ENCODE data around the gene NBAS.
A peak's percentile ranks its signal among the peaks of the same experiment; 100 is the strongest.

The NBAS gene

DNA sequence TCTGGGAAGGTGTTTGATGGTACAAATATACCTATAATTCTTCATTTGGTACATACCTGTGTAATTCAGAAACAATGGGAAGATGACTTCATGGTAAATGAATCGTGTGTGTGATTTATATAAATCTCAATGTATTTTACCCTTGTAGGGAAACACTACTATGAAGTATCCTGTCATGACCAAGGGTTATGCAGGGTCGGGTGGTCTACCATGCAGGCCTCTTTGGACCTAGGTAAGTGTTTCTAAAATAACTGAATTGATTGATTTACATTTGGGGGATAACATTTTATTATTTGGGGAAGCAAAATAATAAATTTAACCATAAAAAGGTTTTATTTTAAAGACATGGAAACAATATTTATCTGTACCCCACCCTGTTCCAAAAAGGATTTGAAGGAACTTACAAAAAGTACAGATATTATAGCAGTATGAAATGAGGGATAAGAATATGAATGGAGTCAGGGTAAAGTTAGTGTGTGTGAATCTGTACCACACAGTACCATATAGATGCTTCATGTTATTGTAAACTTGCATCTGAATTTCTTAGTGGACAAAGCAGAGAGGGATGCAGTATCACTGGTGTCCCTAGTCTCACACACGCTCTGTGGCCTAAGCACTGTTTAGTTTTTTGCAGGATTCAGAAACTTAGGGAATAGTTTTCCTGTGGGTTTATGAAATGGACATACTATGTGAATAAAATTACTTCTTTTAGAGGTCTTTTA is 42.1 kb upstream of the NBAS start:
- Histone ChIP-seq H3K9me3 (no peaks in the 10 kb centered on the region), H3K27ac (no peak overlapping the region), H3K27me3 (no peaks in the 10 kb centered on the region), H3K4me1 (no peaks in the 10 kb centered on the region), H3K9ac (no peak overlapping the region), H3K4me2 (no peak overlapping the region), H4K20me1 (peaks cover 6% of the 10 kb centered on the region; the same call in 1 of the 2 replicates), H3K36me3 (peaks cover 100% of the 10 kb centered on the region), H3K4me3 (no peak overlapping the region)
- no peak for TF ChIP-seq Cebpa-rat (IDR thresholded peaks at IDR 0.05)

DNA sequence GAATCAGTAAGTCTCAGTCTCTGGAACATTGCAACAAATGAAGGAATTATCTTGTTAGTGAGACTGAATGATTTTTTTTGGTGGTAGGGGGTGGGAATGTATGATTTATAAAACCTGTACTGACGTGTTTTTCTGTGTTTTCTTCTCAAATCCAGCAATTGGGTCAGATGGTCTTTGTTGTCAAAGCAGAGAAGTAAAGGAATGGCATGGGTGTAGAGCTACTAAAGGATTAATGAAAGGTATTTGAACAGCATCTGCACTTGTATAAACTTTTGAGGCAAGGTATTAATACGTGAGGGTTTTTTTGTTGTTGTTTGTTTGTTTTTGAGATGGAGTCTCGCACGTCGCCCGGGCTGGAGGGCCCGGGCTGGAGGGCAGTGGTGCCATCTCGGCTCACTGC is 41.3 kb upstream of the NBAS start:
- H3K9me3 ChIP-seq = no peaks in the 10 kb centered on the region

DNA sequence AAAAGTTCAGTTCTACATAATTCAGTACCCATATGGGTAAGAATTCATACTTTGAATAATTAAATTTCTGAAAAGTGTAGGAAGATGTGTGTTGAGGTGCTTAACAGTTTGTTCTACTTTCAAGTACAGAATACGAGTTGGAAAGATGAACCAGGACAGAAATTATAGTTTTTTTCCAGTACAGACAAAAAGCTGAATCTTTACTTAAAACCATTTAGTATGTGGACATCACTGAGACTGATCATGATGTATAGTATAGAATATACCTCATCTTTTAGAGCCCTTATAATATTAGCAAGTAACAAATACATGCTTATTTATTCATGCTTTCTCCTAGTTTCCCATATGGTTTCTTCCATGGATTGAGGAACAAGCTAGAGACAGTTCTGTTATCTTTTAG is 40.5 kb upstream of the NBAS start:
- no peak overlapping the region for H3K4me3 ChIP-seq
- peaks cover 6% of the 10 kb centered on the region; the same call in 1 of the 2 replicates for H4K20me1 ChIP-seq
- no peaks in the 10 kb centered on the region for H3K9me3 ChIP-seq
- no peak overlapping the region for H3K4me2 ChIP-seq
- no peak overlapping the region for H3K27ac ChIP-seq
- TF ChIP-seq Cebpa-rat (IDR thresholded peaks at IDR 0.05) = no peak
- no peak overlapping the region for H3K9ac ChIP-seq
- H3K27me3 ChIP-seq = no peaks in the 10 kb centered on the region
- H3K4me1 ChIP-seq = no peaks in the 10 kb centered on the region
- H3K36me3 ChIP-seq = peaks cover 100% of the 10 kb centered on the region

More for the DNA sequence above, 41.3 kb upstream of the NBAS start:
- Histone ChIP-seq H3K4me1 (no peaks in the 10 kb centered on the region), H3K27me3 (no peaks in the 10 kb centered on the region), H3K4me3 (no peak overlapping the region), H4K20me1 (peaks cover 6% of the 10 kb centered on the region; the same call in 1 of the 2 replicates), H3K4me2 (no peak overlapping the region), H3K36me3 (peaks cover 100% of the 10 kb centered on the region), H3K27ac (no peak overlapping the region), H3K9ac (no peak overlapping the region)
- no peak for TF ChIP-seq Cebpa-rat (IDR thresholded peaks at IDR 0.05)

DNA sequence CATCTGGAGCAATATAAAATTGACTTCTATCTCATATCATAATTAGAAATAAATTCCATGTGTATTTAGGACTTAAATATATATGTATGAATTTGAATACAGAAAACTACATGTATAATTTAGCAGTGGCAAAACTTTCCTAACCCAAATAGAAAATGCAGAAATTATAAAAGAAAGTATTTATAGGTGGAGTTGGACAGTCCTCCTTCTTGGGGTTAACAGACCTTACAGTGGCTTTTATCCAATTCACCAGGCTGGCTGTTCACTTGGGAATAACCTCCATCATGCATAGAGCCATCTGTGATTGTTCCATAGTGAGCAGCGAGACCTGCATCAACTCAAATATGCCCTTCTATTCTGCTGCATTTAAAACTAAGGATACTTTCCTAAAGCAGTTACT is 38.9 kb upstream of the NBAS start:
- Histone ChIP-seq H3K36me3 (peaks cover 99% of the 10 kb centered on the region), H3K9ac (no peak overlapping the region), H3K4me2 (no peak overlapping the region), H3K9me3 (no peaks in the 10 kb centered on the region), H3K4me3 (no peak overlapping the region), H3K27me3 (no peaks in the 10 kb centered on the region), H4K20me1 (peaks cover 19% of the 10 kb centered on the region), H3K4me1 (no peaks in the 10 kb centered on the region), H3K27ac (no peak overlapping the region)
- no peak for TF ChIP-seq Cebpa-rat (IDR thresholded peaks at IDR 0.05)

DNA sequence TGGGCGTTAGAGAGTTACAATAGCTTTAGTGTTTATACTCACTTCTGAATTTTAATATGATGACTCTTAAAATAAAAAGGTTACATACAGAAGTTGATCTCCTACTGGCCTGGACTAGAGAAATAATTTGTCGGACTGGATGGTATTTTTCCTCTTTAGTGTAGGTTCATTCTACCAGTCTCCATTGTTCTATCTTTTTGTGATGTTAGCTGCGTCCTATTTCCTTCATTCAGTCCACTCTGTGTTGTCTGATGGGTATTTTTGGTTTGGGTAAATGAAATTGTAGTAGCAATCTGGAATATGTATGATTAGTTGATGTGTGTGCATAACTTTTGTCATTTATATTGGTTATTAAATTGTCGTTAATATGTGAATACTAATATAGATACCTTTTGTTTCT is 35.8 kb upstream of the NBAS start:
- Histone ChIP-seq H3K4me2 (no peak overlapping the region), H4K20me1 (peaks cover 37% of the 10 kb centered on the region), H3K27me3 (no peaks in the 10 kb centered on the region), H3K36me3 (peaks cover 76% of the 10 kb centered on the region), H3K4me3 (no peak overlapping the region), H3K27ac (no peak overlapping the region), H3K9ac (no peak overlapping the region), H3K4me1 (peaks cover 12% of the 10 kb centered on the region), H3K9me3 (no peaks in the 10 kb centered on the region)
- TF ChIP-seq Cebpa-rat (IDR thresholded peaks at IDR 0.05) = no peak

DNA sequence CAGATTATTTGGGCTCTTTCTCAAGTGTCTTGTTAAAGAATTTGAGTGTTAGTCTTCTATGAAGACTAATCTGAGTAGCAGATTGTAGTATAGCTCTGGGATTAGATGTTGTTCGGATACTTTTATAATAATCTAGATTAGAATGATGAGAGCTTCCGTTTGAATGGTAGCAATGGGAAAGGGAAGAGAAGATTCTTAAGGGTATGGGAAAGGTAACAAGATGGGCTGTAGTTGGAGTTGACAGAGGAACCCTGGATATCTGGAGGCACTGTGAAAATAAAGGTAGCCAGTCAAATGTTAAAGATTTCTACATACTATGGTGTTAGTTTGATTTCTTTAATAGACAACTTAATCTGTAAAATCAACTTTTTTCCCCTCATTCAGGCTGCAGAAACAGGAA is 35.2 kb upstream of the NBAS start:
- Histone ChIP-seq H3K4me2 (no peak overlapping the region), H3K9me3 (no peaks in the 10 kb centered on the region), H3K27me3 (no peaks in the 10 kb centered on the region), H3K4me1 (peaks cover 13% of the 10 kb centered on the region), H4K20me1 (peaks cover 37% of the 10 kb centered on the region), H3K9ac (no peak overlapping the region), H3K4me3 (no peak overlapping the region), H3K36me3 (peaks cover 70% of the 10 kb centered on the region), H3K27ac (no peak overlapping the region)
- no peak for TF ChIP-seq Cebpa-rat (IDR thresholded peaks at IDR 0.05)

DNA sequence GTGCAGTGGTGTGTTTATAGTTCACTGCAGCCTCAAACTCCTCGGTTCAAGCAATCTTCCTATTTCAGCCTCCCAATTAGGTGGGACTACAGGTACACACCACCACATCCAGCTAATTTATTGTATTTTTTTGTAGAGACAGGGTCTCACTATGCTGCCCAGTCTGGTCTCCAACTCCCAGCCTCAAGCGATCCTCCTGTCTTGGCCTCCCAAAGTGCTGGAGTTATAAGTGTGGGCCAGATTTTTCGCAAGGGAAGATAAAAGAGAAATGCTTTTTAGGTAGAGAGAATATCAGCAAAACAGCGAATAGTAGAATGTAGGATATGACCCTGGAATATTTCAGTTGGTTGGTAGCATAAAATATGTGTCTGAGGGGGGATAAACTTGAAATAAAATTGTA is 34.8 kb upstream of the NBAS start:
- peaks cover 66% of the 10 kb centered on the region for H3K36me3 ChIP-seq
- peaks cover 17% of the 10 kb centered on the region for H3K4me1 ChIP-seq

DNA sequence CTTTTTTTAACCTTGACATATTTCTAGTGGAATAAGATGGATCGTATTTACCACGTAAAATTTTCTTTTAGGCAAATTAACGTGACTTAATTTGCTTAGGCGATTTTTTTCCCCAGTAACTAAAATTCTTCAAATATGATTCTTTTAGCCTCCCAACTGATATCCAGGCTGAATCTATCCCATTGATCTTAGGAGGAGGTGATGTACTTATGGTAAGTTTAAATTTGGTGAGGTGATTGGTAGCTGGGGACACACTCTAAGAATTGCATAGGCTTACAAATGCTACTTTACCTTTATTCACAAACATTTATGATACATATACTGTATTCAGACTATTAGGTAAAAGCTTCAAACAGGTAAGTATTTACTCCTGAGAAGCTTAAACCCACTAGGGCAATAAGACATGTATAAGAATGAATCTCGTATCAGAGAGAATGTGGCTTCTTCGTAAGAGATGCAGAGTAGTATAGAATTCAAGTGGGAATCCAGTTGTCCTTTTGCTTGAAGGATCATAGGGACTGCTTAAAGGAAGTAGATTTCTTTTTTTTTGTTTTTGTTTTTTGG is 34.3 kb upstream of the NBAS start:
- H4K20me1 ChIP-seq = peaks cover 37% of the 10 kb centered on the region
- no peak for TF ChIP-seq Cebpa-rat (IDR thresholded peaks at IDR 0.05)
- peaks cover 20% of the 10 kb centered on the region for H3K4me1 ChIP-seq
- no peak overlapping the region for H3K27ac ChIP-seq
- no peak overlapping the region for H3K9ac ChIP-seq
- peaks cover 60% of the 10 kb centered on the region for H3K36me3 ChIP-seq
- H3K27me3 ChIP-seq = no peaks in the 10 kb centered on the region
- no peak overlapping the region for H3K4me3 ChIP-seq
- H3K4me2 ChIP-seq = no peak overlapping the region
- H3K9me3 ChIP-seq = no peaks in the 10 kb centered on the region

More for the DNA sequence above, 34.8 kb upstream of the NBAS start:
- no peak for TF ChIP-seq Cebpa-rat (IDR thresholded peaks at IDR 0.05)
- Histone ChIP-seq H3K9me3 (no peaks in the 10 kb centered on the region), H3K4me2 (no peak overlapping the region), H3K27ac (no peak overlapping the region), H3K27me3 (no peaks in the 10 kb centered on the region), H3K4me3 (no peak overlapping the region), H4K20me1 (peaks cover 37% of the 10 kb centered on the region), H3K9ac (no peak overlapping the region)

DNA sequence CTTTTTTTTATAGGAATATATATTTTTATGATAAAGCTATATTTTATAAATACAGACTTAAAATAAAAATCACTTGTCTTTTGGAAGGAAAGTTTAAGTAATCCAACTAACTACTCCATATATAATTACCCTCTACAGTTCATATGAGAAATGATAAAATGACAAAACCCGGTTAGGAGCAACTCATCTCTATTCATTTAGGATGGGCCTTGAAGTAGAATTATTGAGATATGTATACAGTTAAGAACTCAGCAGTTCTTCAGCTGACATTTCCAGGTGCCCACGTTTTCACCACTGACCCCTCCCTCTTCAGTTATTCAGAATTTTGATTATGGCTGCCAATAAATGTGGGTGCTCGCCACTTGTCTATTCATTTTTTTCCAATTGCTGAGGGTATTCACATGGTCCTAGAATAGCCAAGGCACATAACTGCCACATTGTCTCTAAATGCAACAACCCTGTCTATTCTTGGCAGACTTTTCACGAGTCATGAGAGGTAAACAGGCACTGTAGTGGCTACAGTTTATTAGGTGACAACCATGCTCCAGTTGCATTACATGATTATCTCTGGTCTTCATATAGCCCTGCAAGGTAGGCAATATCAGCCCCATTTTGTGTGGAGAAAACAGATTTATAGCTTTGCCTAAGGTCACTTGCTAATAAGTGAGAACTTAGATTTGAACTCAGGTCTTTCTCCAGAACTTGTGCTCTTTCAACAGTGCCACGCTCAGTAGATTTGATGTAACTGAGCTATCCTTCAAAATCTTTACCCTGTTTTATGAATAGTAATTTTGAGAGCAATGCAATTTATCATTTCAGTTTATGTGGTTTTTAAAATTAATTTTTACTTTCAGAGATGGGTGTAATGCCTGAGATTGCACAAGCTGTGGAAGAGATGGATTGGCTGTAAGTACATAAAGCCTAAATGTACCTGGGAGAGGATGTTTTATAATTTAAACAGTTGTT is 33.4 kb upstream of the NBAS start:
- peaks cover 52% of the 10 kb centered on the region for H3K36me3 ChIP-seq
- no peak overlapping the region for H3K27ac ChIP-seq
- peaks cover 37% of the 10 kb centered on the region for H4K20me1 ChIP-seq
- no peak overlapping the region for H3K9ac ChIP-seq
- H3K9me3 ChIP-seq = no peaks in the 10 kb centered on the region
- H3K4me2 ChIP-seq = no peak overlapping the region
- no peak for TF ChIP-seq Cebpa-rat (IDR thresholded peaks at IDR 0.05)
- peaks cover 20% of the 10 kb centered on the region for H3K4me1 ChIP-seq
- H3K27me3 ChIP-seq = no peaks in the 10 kb centered on the region
- H3K4me3 ChIP-seq = no peak overlapping the region

DNA sequence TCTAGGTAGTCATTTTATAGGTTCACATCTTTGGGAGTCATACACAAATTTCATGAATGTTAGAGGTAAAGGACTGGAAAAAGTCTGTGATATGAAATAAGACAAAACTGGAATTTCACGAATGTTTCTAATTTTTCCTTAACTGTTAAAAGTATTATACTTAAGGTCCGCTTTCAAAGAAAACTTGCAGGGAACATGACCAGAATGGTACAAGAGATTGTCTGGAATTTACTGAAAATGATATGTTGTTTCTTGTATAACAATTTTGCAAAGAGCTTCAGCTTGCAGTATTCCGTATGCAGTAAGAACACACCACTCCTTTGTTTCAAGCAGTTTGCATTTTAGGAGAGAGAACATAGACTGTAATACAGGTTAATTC is 32.2 kb upstream of the NBAS start:
- Histone ChIP-seq H3K4me1 (peaks cover 20% of the 10 kb centered on the region), H4K20me1 (peaks cover 37% of the 10 kb centered on the region), H3K27me3 (no peaks in the 10 kb centered on the region), H3K9me3 (no peaks in the 10 kb centered on the region), H3K36me3 (peaks cover 39% of the 10 kb centered on the region), H3K27ac (no peak overlapping the region), H3K4me3 (no peak overlapping the region), H3K9ac (0 out of 2 replicates have a peak overlapping the region, but pooled peaks have one; percentile 45), H3K4me2 (peak overlapping the region; percentile 80)
- no peak for TF ChIP-seq Cebpa-rat (IDR thresholded peaks at IDR 0.05)
